AG10803 (cell line): ENCODE data around the gene HTT.
A peak's percentile ranks its signal among the peaks of the same experiment; 100 is the strongest.

ENCODE experiments used
- DNase-seq: peaks from one replicate; pipeline ENCODE4 v3.0.0; 2010; ENCODE audit warnings: low read depth
- H3K4me3 ChIP-seq: 2 replicates; pipeline ENCODE4 v1.5.1; 2011; ENCODE audit warnings: mild to moderate bottlenecking, low read length, control low read depth
- TF ChIP-seq, protein P1 (sequence below): conservative IDR thresholded peaks from 2 replicates; pipeline ENCODE4 v1.5.1; 2011; ENCODE audit warnings: mild to moderate bottlenecking, low read length, control low read depth, inconsistent platforms

Gene HTT

GRCh38 chr4:3130201-3130600, 55.7 kb downstream of the HTT start:
- DNase-seq = no peak
- TF ChIP-seq, protein P1, sequence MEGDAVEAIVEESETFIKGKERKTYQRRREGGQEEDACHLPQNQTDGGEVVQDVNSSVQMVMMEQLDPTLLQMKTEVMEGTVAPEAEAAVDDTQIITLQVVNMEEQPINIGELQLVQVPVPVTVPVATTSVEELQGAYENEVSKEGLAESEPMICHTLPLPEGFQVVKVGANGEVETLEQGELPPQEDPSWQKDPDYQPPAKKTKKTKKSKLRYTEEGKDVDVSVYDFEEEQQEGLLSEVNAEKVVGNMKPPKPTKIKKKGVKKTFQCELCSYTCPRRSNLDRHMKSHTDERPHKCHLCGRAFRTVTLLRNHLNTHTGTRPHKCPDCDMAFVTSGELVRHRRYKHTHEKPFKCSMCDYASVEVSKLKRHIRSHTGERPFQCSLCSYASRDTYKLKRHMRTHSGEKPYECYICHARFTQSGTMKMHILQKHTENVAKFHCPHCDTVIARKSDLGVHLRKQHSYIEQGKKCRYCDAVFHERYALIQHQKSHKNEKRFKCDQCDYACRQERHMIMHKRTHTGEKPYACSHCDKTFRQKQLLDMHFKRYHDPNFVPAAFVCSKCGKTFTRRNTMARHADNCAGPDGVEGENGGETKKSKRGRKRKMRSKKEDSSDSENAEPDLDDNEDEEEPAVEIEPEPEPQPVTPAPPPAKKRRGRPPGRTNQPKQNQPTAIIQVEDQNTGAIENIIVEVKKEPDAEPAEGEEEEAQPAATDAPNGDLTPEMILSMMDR = no peak
- H3K4me3 ChIP-seq = no peak overlapping the region

DNA sequence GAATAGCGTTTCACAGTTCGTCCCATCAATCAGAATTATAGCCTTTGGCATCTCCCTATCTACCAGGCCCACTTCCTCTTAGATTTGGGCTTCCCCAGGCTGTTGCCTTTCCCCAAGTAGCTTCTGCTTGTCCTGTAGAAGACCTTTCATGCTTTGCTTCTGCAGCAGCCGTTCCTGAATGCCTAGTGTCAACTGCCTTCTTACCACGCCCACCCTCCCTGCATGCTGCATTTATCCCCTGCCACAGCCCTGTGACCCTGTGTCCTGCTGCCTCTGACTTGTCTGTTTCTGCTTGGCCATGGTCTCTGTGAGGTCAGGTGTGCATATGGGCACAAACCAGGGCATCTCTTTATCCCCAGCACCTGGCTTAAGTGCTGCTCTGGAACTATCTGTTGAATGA, 56.3 kb downstream of the HTT start:
- TF ChIP-seq, protein P1 = no peak
- DNase-seq = no peak
- no peak overlapping the region for H3K4me3 ChIP-seq

DNA sequence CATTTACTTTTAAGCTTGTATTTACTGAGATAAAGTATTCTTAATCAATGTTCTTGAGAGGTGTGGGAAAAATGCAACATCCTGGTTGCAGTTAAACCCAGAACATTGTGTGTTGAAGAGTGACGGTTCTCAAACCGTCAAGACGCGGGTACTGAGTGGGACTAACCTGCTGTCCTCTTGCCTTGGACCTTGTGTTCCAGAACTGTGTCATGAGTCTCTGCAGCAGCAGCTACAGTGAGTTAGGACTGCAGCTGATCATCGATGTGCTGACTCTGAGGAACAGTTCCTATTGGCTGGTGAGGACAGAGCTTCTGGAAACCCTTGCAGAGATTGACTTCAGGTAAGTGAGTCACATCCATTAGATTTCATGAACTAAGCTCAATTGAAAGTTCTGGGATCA, 59.7 kb downstream of the HTT start:
- DNase-seq = no peak
- no peak overlapping the region for H3K4me3 ChIP-seq
- TF ChIP-seq, protein P1 = no peak

DNA sequence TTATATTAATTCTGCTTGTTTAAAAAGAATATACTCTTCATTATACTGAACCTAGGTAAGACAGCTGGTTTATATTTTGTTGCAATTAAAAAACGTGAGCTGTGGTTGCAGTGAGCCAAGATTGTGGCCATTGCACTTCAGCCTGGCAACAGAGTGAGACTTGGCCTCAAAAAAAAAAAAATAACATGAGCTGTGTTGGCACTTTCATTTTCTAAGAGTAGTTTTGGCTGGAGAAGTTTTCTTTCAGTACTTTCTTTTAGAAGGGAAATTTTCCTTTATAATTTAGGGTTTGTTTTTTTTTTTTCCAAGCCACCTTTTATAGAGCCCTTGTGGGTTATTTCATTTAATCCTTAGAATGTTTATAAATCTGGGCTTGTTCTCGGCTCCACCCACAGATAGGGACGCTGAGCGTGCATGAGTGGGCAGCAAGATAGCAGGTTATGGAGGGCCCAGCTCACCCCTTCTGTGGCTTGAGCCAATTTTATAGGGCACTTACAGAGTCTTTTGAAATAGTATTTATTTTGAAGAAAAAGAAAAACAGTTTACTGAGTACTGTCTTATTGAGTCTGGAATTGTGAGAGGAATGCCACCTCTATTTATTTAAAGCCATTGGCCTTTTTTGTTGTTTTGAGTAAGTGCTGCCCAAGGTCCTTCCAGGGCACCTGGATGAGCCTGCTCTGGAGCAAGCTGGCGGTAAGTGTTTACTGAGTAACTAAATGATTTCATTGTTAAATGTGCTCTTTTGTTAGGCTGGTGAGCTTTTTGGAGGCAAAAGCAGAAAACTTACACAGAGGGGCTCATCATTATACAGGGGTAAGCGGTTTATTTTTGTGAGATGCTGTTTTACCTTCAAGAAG, 60.9 kb downstream of the HTT start:
- H3K4me3 ChIP-seq = no peak overlapping the region
- TF ChIP-seq, protein P1 = no peak
- peak; percentile 36 for DNase-seq

- TF ChIP-seq, protein P1 = peak; percentile 42
- DNase-seq = no peak
- H3K4me3 ChIP-seq = no peak overlapping the region
Observed at GRCh38 chr4:3136454-3136853, 62.0 kb downstream of the HTT start.

GRCh38 chr4:3137908-3138307, 63.4 kb downstream of the HTT start:
- no peak for DNase-seq
- TF ChIP-seq, protein P1 = no peak
- H3K4me3 ChIP-seq = no peak overlapping the region

DNA sequence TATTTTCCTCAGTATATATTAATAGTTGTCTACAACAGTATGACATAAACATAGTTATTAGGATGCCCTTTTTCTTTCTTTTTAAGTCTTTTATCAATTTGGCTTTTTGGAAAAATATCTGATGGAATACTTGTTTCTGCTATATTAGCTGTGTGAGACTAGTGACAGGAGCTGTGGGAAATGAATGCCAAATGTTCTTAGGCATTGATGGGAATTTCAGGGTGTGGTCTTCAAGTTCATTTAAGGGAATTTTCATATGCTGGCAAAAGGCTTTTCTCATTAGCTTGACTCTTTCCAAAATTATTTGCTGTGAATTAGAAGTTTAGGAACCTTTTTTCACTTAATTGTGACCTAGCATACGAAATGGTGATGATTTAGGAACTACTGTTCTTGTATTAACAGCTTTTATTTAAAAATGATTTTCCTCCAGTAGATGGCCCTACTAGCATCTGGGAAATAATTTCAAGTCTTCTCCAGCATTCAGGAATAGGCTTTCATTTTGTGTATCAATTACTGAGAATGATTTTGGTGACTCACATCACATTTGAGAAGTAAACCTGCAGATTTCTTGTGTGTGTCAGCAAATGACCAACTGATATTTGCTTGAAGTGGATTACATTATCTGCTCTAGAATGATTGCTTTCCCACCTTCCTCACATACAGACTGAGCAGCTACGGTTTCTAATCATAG, 70.9 kb downstream of the HTT start:
- H3K4me3 ChIP-seq = no peak overlapping the region
- DNase-seq = peak; percentile 41
- TF ChIP-seq, protein P1 = peak; percentile 44
